H1 (cell line): Measurements from ENCODE around the gene H2AZ1. TPM values are rescaled to one million over a fixed set of nuclear protein-coding genes. Genes with fewer than 3 reads are reported as not detected.

Experiments
- CTCF ChIA-PET: fragments of 300-600 bp; sonication (Branson Sonifier 250); formaldehyde crosslinking; loops from one replicate; lab custom pipeline; 2021; ENCODE audit not compliant: partially characterized antibody; lab: Charles Lee
- POLR2A ChIA-PET: fragments of 300-600 bp; sonication (Branson Sonifier 250); formaldehyde crosslinking; loops from one replicate; lab custom pipeline; 2021; ENCODE audit warnings: inconsistent platforms; ENCODE audit not compliant: partially characterized antibody; lab: Charles Lee
- DNase-seq, 2 experiments: peaks; one replicate each; pipeline versions ENCODE4 v3.0.0 to v3.0.0-alpha.2; 2010 to 2022; ENCODE audit warnings: low spot score in 2 of 2, low read depth in 1 of 2, mixed read lengths in 1 of 2
- FAIRE-seq: peaks from 2 replicates; lab custom pipeline; 2011; peaks lifted over from hg19 to GRCh38; lab: Jason Lieb, UNC
- H2AFZ ChIP-seq: 2 replicates; pipeline ENCODE4 v1.8.1; 2012; ENCODE audit warnings: low read length, inconsistent platforms
- H2AK5ac ChIP-seq: 2 replicates; pipeline ENCODE4 v1.6.1; 2013; ENCODE audit warnings: low read depth, low read length
- H2BK120ac ChIP-seq: replicated peaks from 2 replicates; pipeline ENCODE3; 2013; ENCODE audit warnings: low read depth, low read length, inconsistent platforms
- H2BK12ac ChIP-seq: 2 replicates; pipeline ENCODE4 v1.6.1; 2013; ENCODE audit warnings: low read depth, low read length
- H2BK15ac ChIP-seq: 2 replicates; pipeline ENCODE4 v1.6.1; 2013; ENCODE audit warnings: low read length
- H2BK20ac ChIP-seq: 2 replicates; pipeline ENCODE4 v1.6.1; 2013; ENCODE audit warnings: low read length
- H2BK5ac ChIP-seq: 2 replicates; pipeline ENCODE4 v1.6.1; 2013; ENCODE audit warnings: low read depth, low read length
- H3K14ac ChIP-seq: 2 replicates; pipeline ENCODE4 v1.6.1; 2013; ENCODE audit warnings: inconsistent platforms; ENCODE audit not compliant: insufficient read length
- H3K18ac ChIP-seq: 2 replicates; pipeline ENCODE4 v1.6.1; 2013; ENCODE audit warnings: low read length; ENCODE audit errors: extremely low read depth
- H3K23ac ChIP-seq: 2 replicates; pipeline ENCODE4 v1.6.1; 2013; ENCODE audit warnings: inconsistent platforms; ENCODE audit not compliant: insufficient read length
- H3K23me2 ChIP-seq: 2 replicates; pipeline ENCODE4 v1.6.1; 2013; ENCODE audit warnings: low read depth, low read length
- H3K27ac ChIP-seq: 2 replicates; pipeline ENCODE4 v1.6.1; 2011; ENCODE audit warnings: low read depth, low read length, inconsistent platforms
- H3K27me3 ChIP-seq, 4 experiments: replicated peaks in 1 of 4; 1 replicate in 1 of 4; 2 replicates in 3 of 4; pipeline versions ENCODE4 v1.6.1 to v1.8.1; 2011 to 2013; ENCODE audit warnings: low read length in 3 of 4, mild to moderate bottlenecking in 3 of 4, inconsistent platforms in 2 of 4, mixed read lengths in 2 of 4, moderate library complexity in 1 of 4; ENCODE audit not compliant: control insufficient read depth in 3 of 4, insufficient read depth in 3 of 4; ENCODE audit errors: extremely low read depth in 1 of 4
- H3K36me3 ChIP-seq, 4 experiments: 2 replicates each; pipeline versions ENCODE4 v1.6.1 to v1.8.1; 2011 to 2013; ENCODE audit warnings: mild to moderate bottlenecking in 4 of 4, low read length in 3 of 4, moderate library complexity in 2 of 4, control low read depth in 1 of 4, inconsistent platforms in 1 of 4; ENCODE audit not compliant: insufficient read depth in 4 of 4, control insufficient read depth in 2 of 4
- H3K4ac ChIP-seq: replicated peaks from 2 replicates; pipeline ENCODE3; 2013; ENCODE audit warnings: low read length, low read depth, mixed read lengths, inconsistent platforms; ENCODE audit not compliant: insufficient read length
- H3K4me1 ChIP-seq, 4 experiments: replicated peaks in 1 of 4; 1 replicate in 1 of 4; 2 replicates in 3 of 4; pipeline versions ENCODE4 v1.6.1 to v1.8.1; 2011 to 2013; ENCODE audit warnings: low read length in 3 of 4, inconsistent platforms in 2 of 4, mixed read lengths in 1 of 4; ENCODE audit not compliant: insufficient read depth in 4 of 4, control insufficient read depth in 3 of 4
- H3K4me2 ChIP-seq, 2 experiments: 2 replicates each; pipeline versions ENCODE4 v1.6.1 to v1.8.1; 2011 to 2013; ENCODE audit warnings: low read depth in 2 of 2, low read length in 2 of 2, control low read depth in 1 of 2, inconsistent platforms in 1 of 2, mild to moderate bottlenecking in 1 of 2; ENCODE audit not compliant: insufficient read depth in 1 of 2
- H3K4me3 ChIP-seq, 4 experiments: fragments of 200-600, 300-600 bp in 1 of 4; sonication (generic), shearing (Covaris generic), sonication (Bioruptor Twin) in 1 of 4; 2 replicates each; pipeline versions ENCODE4 v1.5.1 to v1.8.1; 2011 to 2016; ENCODE audit warnings: low read length in 4 of 4, low read depth in 3 of 4, control low read depth in 2 of 4, inconsistent platforms in 2 of 4, mild to moderate bottlenecking in 2 of 4, mixed read lengths in 1 of 4, moderate library complexity in 1 of 4; ENCODE audit not compliant: insufficient read depth in 2 of 4; ENCODE audit errors: extremely low read depth in 1 of 4
- H3K56ac ChIP-seq: replicated peaks from 2 replicates; pipeline ENCODE3; 2013; ENCODE audit warnings: low read depth, mild to moderate bottlenecking, mixed read lengths, low read length, inconsistent platforms; ENCODE audit not compliant: insufficient read length
- H3K79me1 ChIP-seq: 2 replicates; pipeline ENCODE4 v1.6.1; 2013; ENCODE audit warnings: low read depth, low read length, control low read depth
- H3K79me2 ChIP-seq, 2 experiments: 2 replicates each; pipeline versions ENCODE4 v1.6.1 to v1.8.1; 2012 to 2013; ENCODE audit warnings: low read length in 2 of 2, mild to moderate bottlenecking in 2 of 2, inconsistent platforms in 1 of 2; ENCODE audit not compliant: insufficient read depth in 2 of 2, control insufficient read depth in 1 of 2
- H3K9ac ChIP-seq, 4 experiments: replicated peaks in 1 of 4; 1 replicate in 1 of 4; 2 replicates in 3 of 4; pipeline versions ENCODE4 v1.6.1 to v1.8.1; 2011 to 2013; ENCODE audit warnings: low read depth in 3 of 4, low read length in 3 of 4, control low read depth in 2 of 4, mild to moderate bottlenecking in 2 of 4, moderate library complexity in 2 of 4, inconsistent platforms in 1 of 4; ENCODE audit errors: extremely low read depth in 1 of 4
- H3K9me3 ChIP-seq, 2 experiments: 2 replicates each; pipeline versions ENCODE4 v1.6.1 to v1.8.1; 2012 to 2013; ENCODE audit warnings: mild to moderate bottlenecking in 2 of 2, moderate library complexity in 2 of 2, control low read depth in 1 of 2, inconsistent platforms in 1 of 2, low read depth in 1 of 2, low read length in 1 of 2, mixed read lengths in 1 of 2; ENCODE audit not compliant: insufficient read depth in 2 of 2
- H4K20me1 ChIP-seq, 2 experiments: replicated peaks in 1 of 2; 2 replicates each; pipeline versions ENCODE3 to v1.8.1; 2011 to 2013; ENCODE audit warnings: inconsistent platforms in 2 of 2, low read length in 2 of 2, mild to moderate bottlenecking in 1 of 2; ENCODE audit not compliant: insufficient read depth in 2 of 2, control insufficient read depth in 1 of 2
- H4K5ac ChIP-seq: 2 replicates; pipeline ENCODE4 v1.6.1; 2013; ENCODE audit warnings: low read length, low read depth, mixed read lengths, inconsistent platforms; ENCODE audit not compliant: insufficient read length
- H4K8ac ChIP-seq: 2 replicates; pipeline ENCODE4 v1.8.0; 2013; ENCODE audit warnings: mild to moderate bottlenecking, moderate library complexity, low read length, inconsistent platforms; ENCODE audit not compliant: insufficient read depth; ENCODE audit errors: extremely low read depth
- H4K91ac ChIP-seq: replicated peaks from 2 replicates; pipeline ENCODE3; 2013; ENCODE audit warnings: low read length, mixed read lengths, inconsistent platforms; ENCODE audit not compliant: insufficient read length
- CBX8 ChIP-seq: fragments of 300-800, 300-1000 bp; sonication (generic); IDR thresholded peaks from 2 replicates; pipeline ENCODE4 v1.7.1; 2016; ENCODE audit warnings: low read depth, low read length, borderline replicate concordance
- CHD2 ChIP-seq: IDR thresholded peaks from 2 replicates; pipeline ENCODE4 v1.6.1; 2012; ENCODE audit warnings: low read length, improper control_type of control experiment
- CREB1 ChIP-seq: IDR thresholded peaks from 2 replicates; pipeline ENCODE4 v1.6.1; 2012; ENCODE audit warnings: inconsistent platforms
- KDM5A ChIP-seq: fragments of 200-600 bp; IDR thresholded peaks from 2 replicates; pipeline ENCODE4 v1.7.1; 2012; ENCODE audit warnings: mild to moderate bottlenecking, low read length, inconsistent platforms, mixed read lengths
- POLR2AphosphoS5 ChIP-seq: IDR thresholded peaks from 2 replicates; pipeline ENCODE4 v1.6.1; 2011; ENCODE audit warnings: low read depth, low read length
- SIX5 ChIP-seq: IDR thresholded peaks from 2 replicates; pipeline ENCODE4 v1.6.1; 2011; ENCODE audit warnings: mild to moderate bottlenecking, low read depth, low read length
- TAF1 ChIP-seq: IDR thresholded peaks from 2 replicates; pipeline ENCODE4 v1.6.1; 2011; ENCODE audit warnings: mild to moderate bottlenecking, low read depth, low read length
- WGBS, 2 experiments: shearing (Covaris generic) in 1 of 2; methylation state at CpG; one replicate each; pipeline versions ENCODE4 v1.1.6 to v1.1.7; 2013 to 2015; ENCODE audit warnings: low lambda C conversion rate in 2 of 2, mixed read lengths in 2 of 2, inconsistent platforms in 1 of 2, low coverage in 1 of 2, missing lambda C conversion rate in 1 of 2; ENCODE audit not compliant: insufficient replicate concordance in 2 of 2, insufficient coverage in 1 of 2, insufficient read length in 1 of 2; ENCODE audit errors: extremely low coverage in 1 of 2, missing lambda C conversion rate in 1 of 2; 5-methylcytosine and 5-hydroxymethylcytosine counted together
- polyA plus RNA-seq, 7 experiments: library from polyadenylated mRNA; depleted of rRNA in 3 of 7; stranded (reverse) in 5 of 7; unstranded in 2 of 7; fragments of >200 nt in 5 of 7; fragments of 200-250 nt in 2 of 7; gene quantifications; 1 replicate in 5 of 7; 2 replicates in 1 of 7; 4 replicates in 1 of 7; pipeline versions ENCODE4 v1.2.1 to v1.2.3, GENCODE V29; 2011 to 2013; ENCODE audit warnings: missing spikeins in 2 of 7, mixed read lengths in 2 of 7
- total RNA-seq: library from RNA; stranded (reverse); fragmentation: NEBNext Ultra II Directional; extraction: Animal tissue kit (Norgen Biotek cat#: 25700); gene quantifications from 2 replicates; pipeline ENCODE4 v1.2.1, GENCODE V29; 2021
- TF ChIP-seq, protein P1 (sequence below): IDR thresholded peaks from 2 replicates; pipeline ENCODE4 v1.6.1; 2012; ENCODE audit warnings: inconsistent platforms

The H2AZ1 gene
- total and polyA plus RNA-seq, 2 of the 8 experiments (the other 6 are each of a cell fraction or from before 2014, with no cell fraction given): 831 to 898 TPM

DNA sequence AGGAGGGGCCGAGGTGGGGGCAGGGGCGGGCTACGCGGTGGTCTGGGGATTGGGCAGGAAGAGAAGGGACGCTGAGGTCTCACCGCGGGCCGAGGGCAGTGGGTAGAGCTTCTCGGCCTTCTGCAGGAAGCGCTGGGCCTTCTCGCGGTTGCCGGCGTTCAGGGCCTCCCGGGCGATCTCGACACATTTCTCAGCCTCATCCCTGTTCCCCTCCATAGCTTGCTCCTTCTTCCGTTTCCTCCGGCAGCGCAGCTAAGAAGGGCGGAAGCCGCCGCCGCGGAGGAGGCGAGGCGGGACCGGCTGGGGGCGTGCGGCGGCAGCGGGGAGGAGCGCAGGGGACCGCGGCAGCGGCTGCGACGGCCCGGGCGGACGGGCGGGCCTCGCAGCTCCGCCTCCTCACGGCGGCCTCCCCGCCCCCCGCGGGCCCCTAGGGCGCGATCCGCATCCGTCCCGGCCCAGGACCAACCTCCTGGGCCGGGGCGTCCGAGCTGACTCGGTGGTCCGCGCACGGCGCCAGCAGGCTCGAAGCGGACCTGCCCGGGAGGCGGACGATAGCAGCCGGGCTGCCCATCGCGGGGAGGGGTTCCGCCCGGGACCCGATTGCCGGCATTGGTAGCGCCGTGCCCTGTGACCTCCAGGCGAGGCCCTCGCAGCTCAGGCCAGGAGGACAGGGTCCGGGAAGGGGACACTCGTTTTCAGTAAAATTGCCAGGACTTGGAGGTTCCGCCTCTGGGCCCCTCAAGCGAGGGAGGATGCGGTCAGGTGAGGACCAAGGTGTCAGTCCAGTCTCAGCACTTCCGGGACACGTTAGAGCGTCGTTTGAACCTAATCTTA is 3.5 kb downstream of the H2AZ1 start, which contains the start of gene DNAJB14:
Gene DNAJB14, minus strand, starts transcription at position 263 of the 834 bp plus-strand sequence. Its CDS starts 47 bp downstream, at position 216.
- no peaks in the 10 kb centered on the region for H3K79me1 ChIP-seq
- no peaks in the 10 kb centered on the region for H3K27me3 ChIP-seq
- peaks cover 9 to 23% (median 12%) of the 10 kb centered on the region in 4 experiments for H3K36me3 ChIP-seq
- H3K56ac ChIP-seq: peak within 1 kb of the TSS; percentile 10
- peak within 1 kb of the TSS; percentile 51; the same call in 1 of the 2 replicates for H3K18ac ChIP-seq
- peak within 1 kb of the TSS; percentile 69 for H3K27ac ChIP-seq
- H3K4me2 ChIP-seq: peak within 1 kb of the TSS; percentile 65 to 87
- H4K5ac ChIP-seq: peak within 1 kb of the TSS; percentile 73
- peak within 1 kb of the TSS; percentile 97; the same call in 1 of the 2 replicates for H4K8ac ChIP-seq
- CTCF ChIA-PET: interaction anchor here (1.5 kb wide), 1 partner anchor 60 kb away, joined by 4 read pairs; no protein-coding TSS in a partner anchor
- peak within 1 kb of the TSS; percentile 76 to 97 (median 85) for H3K9ac ChIP-seq
- peak within 1 kb of the TSS; percentile 28 for H2BK12ac ChIP-seq
- H3K79me2 ChIP-seq: peaks cover 0 to 65% of the 10 kb centered on the region in 2 experiments; a peak in 2 of 4 replicates
- peak in 1 of 2 experiments; percentile 83 for DNase-seq
- H3K23me2 ChIP-seq: peaks cover 4% of the 10 kb centered on the region
- no peak for FAIRE-seq
- peaks cover 7 to 9% of the 10 kb centered on the region in 2 experiments for H4K20me1 ChIP-seq
- peak within 1 kb of the TSS; percentile 74 for H2BK5ac ChIP-seq
- 0 out of 2 replicates have a peak within 1 kb of the TSS, but pooled peaks have one; percentile 16 for H2BK15ac ChIP-seq
- H2BK20ac ChIP-seq: no peak within 1 kb of the TSS
- peak within 1 kb of the TSS; percentile 20 for H2AFZ ChIP-seq
- H3K4ac ChIP-seq: no peak within 1 kb of the TSS
- no peak within 1 kb of the TSS for H3K23ac ChIP-seq
- POLR2A ChIA-PET: interaction anchor here (0.6 to 5.6 kb wide), 13 partner anchors 9 to 767 kb away, joined by 3 to 83 read pairs (median 4); partner anchors contain the start of gene LAMTOR3
- H3K14ac ChIP-seq: no peak within 1 kb of the TSS
- peak within 1 kb of the TSS; percentile 39 for H2BK120ac ChIP-seq
- H3K4me1 ChIP-seq: peaks cover 0 to 14% (median 7%) of the 10 kb centered on the region in 4 experiments; a peak in 5 of 7 replicates
- no peak within 1 kb of the TSS for H4K91ac ChIP-seq
- WGBS, 2 experiments: 4% methylated on average over 38 of the region's 87 CpGs; no CpG with 5 or more reads in 1 of the 2 experiments
- no peak within 1 kb of the TSS for H2AK5ac ChIP-seq
- H3K4me3 ChIP-seq: peak within 1 kb of the TSS; percentile 63 to 100 (median 74)
- no peaks in the 10 kb centered on the region for H3K9me3 ChIP-seq
- TF ChIP-seq SIX5 (no peak), CHD2 (peak; percentile 66), TAF1 (peak; percentile 66), CREB1 (peak; percentile 39; the same call in 1 of the 2 replicates), KDM5A (no peak), CBX8 (no peak), POLR2AphosphoS5 (peak; percentile 97)
- TF ChIP-seq, protein P1, sequence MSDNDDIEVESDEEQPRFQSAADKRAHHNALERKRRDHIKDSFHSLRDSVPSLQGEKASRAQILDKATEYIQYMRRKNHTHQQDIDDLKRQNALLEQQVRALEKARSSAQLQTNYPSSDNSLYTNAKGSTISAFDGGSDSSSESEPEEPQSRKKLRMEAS: peak; percentile 54; the same call in 1 of the 2 replicates
